ENCODE data around the gene C3orf18.
A peak's percentile ranks its signal among the peaks of the same experiment; 100 is the strongest.

C3orf18 gene

DNA sequence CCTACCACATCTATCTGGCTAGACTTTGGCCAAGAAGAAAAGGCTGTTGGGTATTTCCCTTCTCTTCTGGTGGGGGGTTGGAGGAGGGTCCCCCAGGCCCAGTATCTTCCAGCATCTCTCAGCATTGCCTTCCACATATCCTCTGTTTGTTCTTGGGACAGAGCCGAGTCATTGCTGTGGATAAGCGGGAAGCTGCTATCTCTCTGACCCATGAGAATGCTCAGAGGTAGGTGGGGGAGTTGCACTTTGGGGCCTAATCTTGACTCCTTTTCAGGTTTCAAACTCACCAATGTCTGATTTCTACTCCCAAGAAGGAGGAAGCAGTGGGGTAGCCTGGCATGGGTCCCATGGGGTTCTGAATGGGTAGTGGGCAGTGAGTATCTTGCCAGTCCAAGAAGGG is 9.8 kb upstream of the C3orf18 start:
- no peak for DNase-seq

- no peak for DNase-seq
These were observed 7.8 kb upstream of the C3orf18 start for GRCh38 chr3:50575372-50575771.

GRCh38 chr3:50574444-50574831 is 6.9 kb upstream of the C3orf18 start:
- no peak for DNase-seq

DNA sequence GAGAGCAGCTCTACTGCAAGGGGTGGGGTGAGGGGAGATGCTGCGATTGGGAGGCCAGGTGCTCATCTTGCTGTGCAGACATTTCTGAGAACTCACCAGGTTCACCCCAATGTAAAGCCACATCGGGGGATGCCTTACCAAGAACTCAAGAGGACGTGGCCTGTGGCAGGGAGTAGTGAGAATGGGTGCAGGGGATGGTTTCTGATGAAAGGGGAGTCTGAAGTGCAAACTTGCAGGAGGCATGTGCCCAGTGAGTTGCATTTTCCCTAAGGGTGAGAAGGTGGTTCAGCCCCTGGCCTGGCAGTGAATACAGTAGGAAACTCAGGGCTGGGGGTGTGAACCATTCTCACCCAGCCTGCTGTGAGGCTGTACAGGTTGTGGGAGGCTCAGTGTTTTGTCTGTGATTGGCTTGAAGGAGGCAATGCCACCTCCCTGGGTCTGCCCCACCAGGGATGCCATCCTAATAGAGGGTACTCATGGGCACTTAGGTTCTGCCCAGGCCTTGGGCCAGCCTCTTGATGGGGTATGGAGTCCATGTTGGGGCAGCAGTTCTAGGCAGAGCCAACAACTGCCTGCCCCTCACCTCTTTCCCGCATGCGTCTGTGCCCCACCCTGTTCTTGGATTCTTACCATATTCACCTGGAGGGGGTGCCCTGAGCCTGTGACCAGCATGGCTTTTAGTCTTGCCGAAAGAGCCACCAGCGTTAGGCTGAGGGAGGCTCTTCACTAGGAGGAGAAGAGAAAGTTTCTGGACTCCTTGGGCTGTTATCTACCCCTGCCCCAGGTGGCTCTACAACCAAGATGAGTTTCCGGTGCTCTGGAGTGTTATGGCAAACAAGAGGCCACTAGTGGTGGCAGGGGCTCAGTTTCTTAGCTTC is 6.3 kb upstream of the C3orf18 start:
- DNase-seq, result peak; percentile 79

GRCh38 chr3:50572801-50573371 is 5.3 kb upstream of the C3orf18 start:
- peak; percentile 42 for DNase-seq

- DNase-seq, result peak; percentile 75
These were observed 4.6 kb upstream of the C3orf18 start for GRCh38 chr3:50572158-50572557.

- DNase-seq, result no peak
These were observed 3.9 kb upstream of the C3orf18 start for GRCh38 chr3:50571486-50571885.

DNA sequence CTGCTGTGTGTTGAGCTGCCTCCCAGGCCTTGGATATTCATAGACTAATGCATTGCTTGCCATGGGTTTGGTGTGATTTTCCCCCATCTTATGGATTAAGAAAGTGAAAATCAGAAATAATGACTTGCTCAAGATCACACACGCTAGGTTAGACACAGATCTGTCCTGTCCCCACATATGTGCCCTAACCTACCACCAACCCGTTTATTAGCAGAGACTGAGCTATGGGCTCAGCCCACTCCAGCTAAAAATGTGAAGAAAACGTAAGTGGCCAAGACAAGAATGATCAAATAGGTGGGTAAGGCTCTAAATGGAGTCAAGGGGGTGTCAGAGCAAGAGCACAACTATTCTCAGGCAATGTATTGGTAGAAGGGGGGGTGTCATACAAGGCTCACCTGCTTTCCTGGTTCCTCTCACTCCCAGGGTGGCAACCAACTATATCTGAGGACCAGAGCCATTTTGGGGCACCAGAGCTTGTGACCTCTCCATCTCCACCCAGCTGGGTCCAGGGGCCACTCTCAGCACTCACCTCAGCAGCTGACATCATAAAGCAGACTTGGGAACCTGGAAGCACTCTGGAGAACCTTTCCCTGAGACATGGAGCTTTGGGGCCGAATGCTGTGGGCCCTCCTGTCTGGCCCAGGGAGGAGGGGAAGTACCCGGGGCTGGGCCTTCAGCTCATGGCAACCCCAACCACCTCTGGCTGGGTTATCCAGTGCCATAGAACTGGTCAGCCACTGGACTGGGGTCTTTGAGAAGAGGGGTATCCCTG is 3.1 kb upstream of the C3orf18 start:
- no peak for DNase-seq

- peak; percentile 94 for DNase-seq
These were observed 1.6 kb upstream of the C3orf18 start, which contains the start of gene HEMK1 for GRCh38 chr3:50568947-50569749. HEMK1 (plus strand) TSS chr3:50569522; CDS start chr3:50571105, 1,583 bp downstream.

- no peak for DNase-seq
These were observed 549 bp downstream of the C3orf18 start for GRCh38 chr3:50567011-50567385.

- DNase-seq, result no peak
These were observed 3.2 kb downstream of the C3orf18 start for GRCh38 chr3:50564321-50564720.

- no peak for DNase-seq
These were observed 3.7 kb downstream of the C3orf18 start for GRCh38 chr3:50563867-50564266.

DNA sequence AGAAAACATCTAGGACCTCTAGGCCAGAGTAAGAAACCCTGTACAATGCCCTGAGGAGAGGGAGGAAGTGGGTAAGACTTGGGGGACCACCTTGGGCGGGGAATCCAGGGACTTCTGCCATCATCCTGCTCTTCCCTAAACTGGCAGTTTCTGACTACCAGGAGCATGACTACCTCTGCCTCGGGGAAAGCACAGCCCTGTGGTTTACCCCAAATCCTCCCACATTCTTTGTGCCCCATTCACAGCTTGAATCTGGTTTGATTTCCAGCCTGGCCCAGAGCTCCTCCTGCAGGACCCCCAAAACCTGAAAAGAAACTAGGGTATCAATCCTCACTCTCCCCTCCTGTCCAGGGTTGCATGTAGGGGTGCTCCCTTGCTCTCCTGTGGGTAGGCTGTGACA is 4.7 kb downstream of the C3orf18 start:
- no peak for DNase-seq

GRCh38 chr3:50559702-50560101 is 7.8 kb downstream of the C3orf18 start:
- no peak for DNase-seq

DNA sequence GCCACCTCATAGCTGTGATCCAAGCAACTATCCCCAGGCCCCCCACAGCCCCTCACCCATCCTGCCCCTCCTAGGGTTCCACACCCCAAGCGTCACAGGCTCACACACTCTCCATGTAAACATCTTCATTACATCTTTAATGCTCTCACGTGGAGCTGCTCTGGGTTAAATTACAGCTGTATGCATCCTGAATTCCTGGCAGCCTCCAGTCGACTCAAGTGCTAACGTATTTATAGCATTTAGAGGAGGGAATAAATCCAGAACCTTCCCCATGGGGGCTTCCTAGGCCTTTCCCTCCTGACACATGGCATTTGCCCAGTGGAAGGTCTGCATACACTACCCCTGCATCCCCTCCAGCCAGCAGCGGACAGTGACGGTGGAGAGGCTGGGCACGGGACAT is 9.6 kb downstream of the C3orf18 start:
- no peak for DNase-seq

GRCh38 chr3:50557106-50557505 is 10.4 kb downstream of the C3orf18 start:
- DNase-seq, result no peak

- DNase-seq, result no peak
These were observed 13.0 kb downstream of the C3orf18 start for GRCh38 chr3:50554553-50554952.

GRCh38 chr3:50552598-50552997 is 14.9 kb downstream of the C3orf18 start:
- no peak for DNase-seq

GRCh38 chr3:50551681-50552435 is 15.7 kb downstream of the C3orf18 start:
- DNase-seq, result no peak

DNA sequence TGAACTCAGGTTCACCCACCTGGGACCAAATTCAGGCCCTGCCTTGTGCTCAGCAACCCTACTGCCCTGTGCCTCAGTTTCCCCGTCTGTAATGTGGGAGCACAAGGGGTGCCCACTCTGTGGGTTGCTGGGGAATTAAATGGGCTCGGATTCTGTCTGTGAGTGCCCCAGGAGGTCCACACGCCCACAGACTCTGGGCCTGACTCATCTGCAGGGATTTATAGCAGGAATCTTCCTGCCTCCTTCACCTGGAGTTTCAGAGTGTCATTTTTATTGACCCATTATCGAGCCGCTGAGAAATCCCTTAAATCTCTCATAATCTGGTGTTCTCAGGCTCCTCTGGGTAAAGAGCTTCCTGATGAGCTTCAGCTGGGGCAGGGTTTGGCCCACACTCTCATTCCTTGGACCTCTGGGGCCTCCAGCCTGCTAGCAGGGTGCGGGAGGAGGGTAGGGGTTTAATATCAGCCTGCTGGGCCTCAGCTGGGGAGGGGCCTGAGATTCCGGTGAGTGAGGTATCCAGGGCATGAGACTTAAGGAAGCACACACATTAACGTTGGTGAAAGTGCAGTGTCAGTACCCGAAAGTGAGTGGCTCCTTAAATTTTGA is 16.4 kb downstream of the C3orf18 start:
- no peak for DNase-seq

DNA sequence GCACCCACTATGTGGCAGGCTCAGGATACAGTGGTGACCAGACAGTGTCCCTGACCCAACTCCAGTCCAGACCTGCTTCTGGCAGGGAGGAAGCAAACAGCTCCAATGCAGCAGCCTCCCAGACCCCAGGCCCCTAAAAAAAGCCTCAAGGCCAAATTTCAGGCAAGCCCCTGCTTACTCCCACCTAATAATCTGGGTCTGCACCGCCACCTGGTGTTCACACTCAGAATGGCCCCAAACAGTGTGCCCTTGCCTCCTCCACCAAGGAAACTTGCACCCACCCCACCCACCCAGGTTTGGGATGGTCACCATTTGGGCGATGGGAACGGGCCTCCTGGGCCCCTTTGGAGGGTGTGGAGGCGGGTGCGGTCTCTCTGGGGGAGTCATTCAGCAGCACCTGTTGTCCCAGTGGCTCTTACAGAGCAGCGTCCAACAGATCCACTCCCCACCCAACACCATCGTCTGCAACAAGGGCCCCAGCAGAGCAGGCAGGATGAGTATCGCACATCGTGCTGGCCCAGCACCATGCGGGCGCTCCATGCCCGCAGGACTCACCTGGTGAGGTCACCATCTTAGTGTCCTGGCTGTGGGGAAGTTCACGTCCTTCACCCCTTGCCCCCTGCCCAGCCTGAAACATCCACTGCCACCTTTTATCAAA is 17.3 kb downstream of the C3orf18 start:
- peak; percentile 50 for DNase-seq

Data from stimulated activated naive CD4-positive, alpha-beta T cell treated with Interleukin-2 at 50 U/mL for 16 hours (primary cell).